SK-N-SH (cell line): ENCODE data around the gene BMP7.

Source experiments
- CHD2 ChIP-seq: fragments of 150-350 bp; IDR thresholded peaks from 2 replicates; pipeline ENCODE4 v1.6.1; 2018; ENCODE audit warnings: low read length; ENCODE audit not compliant: partially characterized antibody
- MEF2A ChIP-seq: IDR thresholded peaks from 2 replicates; pipeline ENCODE4 v1.4.0; 2012; ENCODE audit warnings: low read depth, borderline replicate concordance
- POLR2AphosphoS5 ChIP-seq: IDR thresholded peaks from 2 replicates; pipeline ENCODE4 v1.6.1; 2012; ENCODE audit warnings: low read depth, low read length
- SIN3A ChIP-seq: IDR thresholded peaks from 2 replicates; pipeline ENCODE4 v1.6.1; 2012; ENCODE audit warnings: low read depth, mild to moderate bottlenecking, low read length, moderate library complexity, borderline replicate concordance
- SMC3 ChIP-seq: IDR thresholded peaks from 2 replicates; pipeline ENCODE4 v1.6.1; 2012; ENCODE audit warnings: low read depth, low read length, improper control_type of control experiment
- TAF1 ChIP-seq: IDR thresholded peaks from 2 replicates; pipeline ENCODE4 v1.6.1; 2012; ENCODE audit warnings: low read depth, mild to moderate bottlenecking, low read length, moderate library complexity, borderline replicate concordance
- USF2 ChIP-seq: fragments of 150-350 bp; IDR thresholded peaks from 2 replicates; pipeline ENCODE4 v1.6.1; 2017; ENCODE audit warnings: antibody characterized with exemption, low read length, low read depth, borderline replicate concordance
- TF ChIP-seq, protein P1 (sequence below): fragments of 200-600 bp; sonication (generic); IDR thresholded peaks from 2 replicates; pipeline ENCODE4 v1.6.1; 2017; ENCODE audit warnings: antibody characterized with exemption, mild to moderate bottlenecking, moderate library complexity

DNA sequence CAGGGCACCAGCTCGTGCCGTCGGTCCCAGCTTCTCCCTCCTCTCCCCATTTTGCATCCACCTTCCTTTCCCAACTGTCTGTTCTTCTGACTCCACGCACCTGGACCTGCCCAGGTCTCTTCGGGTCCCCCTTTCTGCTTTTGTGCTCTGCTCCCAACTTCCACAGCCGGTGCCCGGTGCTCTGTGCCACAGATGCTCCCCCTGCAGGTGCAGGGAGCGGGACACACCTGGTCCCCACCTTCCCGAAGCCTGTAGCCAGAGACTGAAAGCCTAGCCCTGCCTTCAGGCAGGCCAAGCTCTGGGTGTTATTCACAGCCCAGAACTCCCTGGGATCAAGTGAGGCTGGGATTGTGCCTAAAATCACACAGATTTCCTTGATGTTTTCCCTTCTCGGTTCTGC is 24.6 kb upstream of the BMP7 start:
- TF ChIP-seq SMC3 = no peak
- TF ChIP-seq, protein P1, sequence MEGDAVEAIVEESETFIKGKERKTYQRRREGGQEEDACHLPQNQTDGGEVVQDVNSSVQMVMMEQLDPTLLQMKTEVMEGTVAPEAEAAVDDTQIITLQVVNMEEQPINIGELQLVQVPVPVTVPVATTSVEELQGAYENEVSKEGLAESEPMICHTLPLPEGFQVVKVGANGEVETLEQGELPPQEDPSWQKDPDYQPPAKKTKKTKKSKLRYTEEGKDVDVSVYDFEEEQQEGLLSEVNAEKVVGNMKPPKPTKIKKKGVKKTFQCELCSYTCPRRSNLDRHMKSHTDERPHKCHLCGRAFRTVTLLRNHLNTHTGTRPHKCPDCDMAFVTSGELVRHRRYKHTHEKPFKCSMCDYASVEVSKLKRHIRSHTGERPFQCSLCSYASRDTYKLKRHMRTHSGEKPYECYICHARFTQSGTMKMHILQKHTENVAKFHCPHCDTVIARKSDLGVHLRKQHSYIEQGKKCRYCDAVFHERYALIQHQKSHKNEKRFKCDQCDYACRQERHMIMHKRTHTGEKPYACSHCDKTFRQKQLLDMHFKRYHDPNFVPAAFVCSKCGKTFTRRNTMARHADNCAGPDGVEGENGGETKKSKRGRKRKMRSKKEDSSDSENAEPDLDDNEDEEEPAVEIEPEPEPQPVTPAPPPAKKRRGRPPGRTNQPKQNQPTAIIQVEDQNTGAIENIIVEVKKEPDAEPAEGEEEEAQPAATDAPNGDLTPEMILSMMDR = no peak
- TF ChIP-seq USF2 = no peak
- TF ChIP-seq TAF1 = no peak
- no peak for TF ChIP-seq MEF2A
- TF ChIP-seq SIN3A = no peak
- no peak for TF ChIP-seq CHD2
- TF ChIP-seq POLR2AphosphoS5 = no peak
